PFSK-1 (cell line): ENCODE results near the gene GFI1B.

Experiments used
- POLR2AphosphoS5 ChIP-seq: IDR thresholded peaks from 2 replicates; pipeline ENCODE4 v1.6.1; 2012; ENCODE audit warnings: low read depth, mild to moderate bottlenecking, control low read depth, low read length, moderate library complexity
- REST ChIP-seq, 2 experiments: IDR thresholded peaks; 2 replicates each; pipeline versions ENCODE4 v1.6.1 to v1.8.0; 2011 to 2012; ENCODE audit warnings: low read depth in 2 of 2, low read length in 2 of 2, control low read depth in 1 of 2, inconsistent platforms in 1 of 2, mild to moderate bottlenecking in 1 of 2, moderate library complexity in 1 of 2; ENCODE audit not compliant: insufficient read depth in 1 of 2
- SIN3A ChIP-seq: IDR thresholded peaks from 2 replicates; pipeline ENCODE4 v1.6.1; 2012; ENCODE audit warnings: mild to moderate bottlenecking, low read length, moderate library complexity, borderline replicate concordance; ENCODE audit not compliant: insufficient read depth
- TAF1 ChIP-seq: IDR thresholded peaks from 2 replicates; pipeline ENCODE4 v1.6.1; 2012; ENCODE audit warnings: low read length, control low read depth, borderline replicate concordance; ENCODE audit not compliant: insufficient read depth

- TF ChIP-seq POLR2AphosphoS5 = no peak
- no peak for TF ChIP-seq TAF1
- no peak for TF ChIP-seq SIN3A
- TF ChIP-seq REST (IDR thresholded peaks at IDR 0.05; ENCODE audit: insufficient read depth in 1 of 2, low read depth in 2 of 2, low read length in 2 of 2) = no peak
These were observed 9.9 kb downstream of the GFI1B start for GRCh38 chr9:132988244-132989013.
